Measurements from ENCODE around the gene CALCOCO2.
"Not testable (repeated sequence)": the region's sequence is repeated elsewhere in the genome, so short reads cannot be mapped to it uniquely, and the experiment has no call there.

CALCOCO2 gene

DNA sequence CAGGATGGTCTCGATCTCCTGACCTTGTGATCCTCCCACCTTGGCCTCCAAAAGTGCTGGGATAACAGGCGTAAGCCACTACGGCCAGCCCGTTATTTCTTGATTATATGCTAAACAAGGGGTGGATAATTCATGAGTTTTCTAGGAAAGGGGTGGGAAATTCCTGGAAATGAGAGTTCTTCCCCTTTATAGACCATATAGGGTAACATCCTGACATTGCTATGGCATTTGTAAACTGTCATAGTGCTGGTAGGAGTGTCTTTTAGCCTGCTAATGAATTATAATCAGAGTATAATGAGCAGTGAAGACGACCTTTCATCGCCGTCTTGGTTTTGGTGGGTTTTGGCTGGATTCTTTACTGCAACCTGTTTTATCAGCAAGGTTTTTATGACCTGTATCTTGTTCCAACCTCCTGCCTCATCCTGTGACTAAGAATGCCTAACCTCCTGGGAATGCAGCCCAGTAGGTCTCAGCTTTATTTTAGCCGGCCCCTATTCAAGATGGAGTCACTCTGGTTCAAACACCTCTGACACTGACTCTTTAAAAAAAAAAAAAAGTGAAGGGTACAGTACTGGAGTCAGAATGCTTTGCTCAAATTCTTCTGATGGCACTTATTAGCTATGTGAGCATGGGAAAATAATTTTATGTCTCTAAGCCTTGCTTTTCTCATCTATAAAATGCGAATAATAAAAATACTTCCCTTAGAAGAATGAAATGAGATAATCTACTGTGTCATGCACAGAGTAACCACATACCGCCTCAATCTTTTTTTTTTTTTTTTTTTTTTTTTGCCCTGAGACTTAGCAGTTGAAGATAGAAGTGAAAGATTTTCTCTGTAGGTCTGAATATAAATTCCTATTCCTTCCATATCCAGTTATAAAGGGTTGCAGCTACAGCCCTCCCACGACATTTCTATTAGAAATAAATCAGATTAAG is 5.1 kb upstream of the CALCOCO2 start:
- peaks cover 0 to 3% of the 10 kb centered on the region in 2 donors for H3K27me3 ChIP-seq (ENCODE audit: control insufficient read depth in 1 of 2, insufficient read depth in 2 of 2, low read length in 2 of 2)
- H3K9ac ChIP-seq (ENCODE audit: low read length in 2 of 2), result no peak overlapping the region
- no peak overlapping the region for H3K27ac ChIP-seq (ENCODE audit: low read length)
- H3K4me3 ChIP-seq (ENCODE audit: low read length in 2 of 2), result no peak overlapping the region
- no peaks in the 10 kb centered on the region for H3K36me3 ChIP-seq (ENCODE audit: control insufficient read depth in 2 of 2, insufficient read depth in 2 of 2, low read length in 2 of 2)
- peaks cover 2% of the 10 kb centered on the region for H3K4me1 ChIP-seq (ENCODE audit: control insufficient read depth, insufficient read depth, low read length)
- H3K9me3 ChIP-seq (ENCODE audit: control insufficient read depth in 2 of 2, low read length in 2 of 2), result no peaks in the 10 kb centered on the region

DNA sequence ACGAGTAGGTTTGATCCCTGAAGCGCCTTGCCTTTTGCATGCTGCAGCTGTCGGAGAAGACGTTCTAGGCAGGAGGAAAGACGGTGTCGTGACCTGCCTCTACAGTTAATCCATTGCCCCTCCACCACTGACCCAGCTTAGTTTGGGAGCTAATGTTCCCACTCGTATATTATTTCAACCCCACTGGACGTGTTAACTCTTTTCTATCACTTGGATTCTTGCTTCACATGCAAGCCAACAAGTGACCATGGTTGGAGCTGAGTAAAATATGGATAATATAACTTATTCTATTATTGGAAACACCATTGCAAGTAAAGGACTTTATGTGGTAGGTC is 681 bp downstream of the CALCOCO2 start:
- no peaks in the 10 kb centered on the region for H3K27me3 ChIP-seq (ENCODE audit: control insufficient read depth in 1 of 2, insufficient read depth in 2 of 2, low read length in 2 of 2)
- H3K9ac ChIP-seq (ENCODE audit: low read length in 2 of 2), result peak overlapping the region; percentile 87 to 96
- H3K4me1 ChIP-seq (ENCODE audit: control insufficient read depth, insufficient read depth, low read length), result peaks cover 17% of the 10 kb centered on the region
- H3K9me3 ChIP-seq (ENCODE audit: control insufficient read depth in 2 of 2, low read length in 2 of 2), result no peaks in the 10 kb centered on the region
- peak overlapping the region; percentile 91 for H3K27ac ChIP-seq (ENCODE audit: low read length)
- H3K36me3 ChIP-seq (ENCODE audit: control insufficient read depth in 2 of 2, insufficient read depth in 2 of 2, low read length in 2 of 2), result no peaks in the 10 kb centered on the region
- H3K4me3 ChIP-seq (ENCODE audit: low read length in 2 of 2), result peak overlapping the region; percentile 89 to 98

- Histone ChIP-seq H3K27me3 (ENCODE audit: control insufficient read depth in 1 of 2, insufficient read depth in 2 of 2, low read length in 2 of 2) (no peaks in the 10 kb centered on the region), H3K36me3 (ENCODE audit: control insufficient read depth in 2 of 2, insufficient read depth in 2 of 2, low read length in 2 of 2) (no peaks in the 10 kb centered on the region), H3K4me3 (ENCODE audit: low read length in 2 of 2) (no peak overlapping the region), H3K27ac (ENCODE audit: low read length) (no peak overlapping the region), H3K4me1 (ENCODE audit: control insufficient read depth, insufficient read depth, low read length) (peaks cover 19% of the 10 kb centered on the region), H3K9me3 (ENCODE audit: control insufficient read depth in 2 of 2, low read length in 2 of 2) (no peaks in the 10 kb centered on the region), H3K9ac (ENCODE audit: low read length in 2 of 2) (no peak overlapping the region)
Measured at GRCh38 chr17:48834973-48835372, 4.1 kb downstream of the CALCOCO2 start.

GRCh38 chr17:48835971-48836370 is 5.1 kb downstream of the CALCOCO2 start:
- Histone ChIP-seq H3K4me1 (ENCODE audit: control insufficient read depth, insufficient read depth, low read length) (peaks cover 22% of the 10 kb centered on the region), H3K27ac (ENCODE audit: low read length) (no peak overlapping the region), H3K4me3 (ENCODE audit: low read length in 2 of 2) (no peak overlapping the region), H3K9me3 (ENCODE audit: control insufficient read depth in 2 of 2, low read length in 2 of 2) (no peaks in the 10 kb centered on the region), H3K36me3 (ENCODE audit: control insufficient read depth in 2 of 2, insufficient read depth in 2 of 2, low read length in 2 of 2) (no peaks in the 10 kb centered on the region), H3K27me3 (ENCODE audit: control insufficient read depth in 1 of 2, insufficient read depth in 2 of 2, low read length in 2 of 2) (no peaks in the 10 kb centered on the region), H3K9ac (ENCODE audit: low read length in 2 of 2) (no peak overlapping the region)

GRCh38 chr17:48837458-48837857 is 6.6 kb downstream of the CALCOCO2 start:
- not testable (repeated sequence) for H3K27ac ChIP-seq (ENCODE audit: low read length); H3K4me3 ChIP-seq (ENCODE audit: low read length in 2 of 2); H3K9me3 ChIP-seq (ENCODE audit: control insufficient read depth in 2 of 2, low read length in 2 of 2); H3K36me3 ChIP-seq (ENCODE audit: control insufficient read depth in 2 of 2, insufficient read depth in 2 of 2, low read length in 2 of 2); H3K9ac ChIP-seq (ENCODE audit: low read length in 2 of 2); H3K27me3 ChIP-seq (ENCODE audit: control insufficient read depth in 1 of 2, insufficient read depth in 2 of 2, low read length in 2 of 2)
- H3K4me1 ChIP-seq (ENCODE audit: control insufficient read depth, insufficient read depth, low read length), result peaks cover 20% of the 10 kb centered on the region

DNA sequence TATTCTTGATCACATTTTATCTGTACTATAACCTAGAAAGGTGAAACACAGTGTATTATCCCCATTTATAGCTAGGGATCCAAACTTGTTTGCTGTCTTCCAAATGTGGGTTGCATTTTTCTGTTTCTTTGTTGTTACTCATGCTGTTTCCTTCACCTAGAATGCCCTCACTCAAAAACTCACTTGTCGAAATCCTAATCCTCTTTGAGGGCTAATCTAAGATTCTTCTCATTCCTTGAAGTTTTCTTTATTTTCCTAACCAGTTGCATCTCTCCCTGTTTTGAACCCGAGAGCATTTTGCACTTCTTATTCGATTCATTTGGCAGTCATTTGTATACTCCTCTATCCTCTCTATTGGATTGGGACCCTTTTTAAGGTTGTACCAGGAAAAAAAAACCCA is 9.6 kb downstream of the CALCOCO2 start:
- Histone ChIP-seq H3K27me3 (ENCODE audit: control insufficient read depth in 1 of 2, insufficient read depth in 2 of 2, low read length in 2 of 2) (no peaks in the 10 kb centered on the region), H3K9me3 (ENCODE audit: control insufficient read depth in 2 of 2, low read length in 2 of 2) (no peaks in the 10 kb centered on the region), H3K4me1 (ENCODE audit: control insufficient read depth, insufficient read depth, low read length) (peaks cover 14% of the 10 kb centered on the region), H3K27ac (ENCODE audit: low read length) (peak overlapping the region; percentile 76), H3K9ac (ENCODE audit: low read length in 2 of 2) (no peak overlapping the region), H3K4me3 (ENCODE audit: low read length in 2 of 2) (no peak overlapping the region), H3K36me3 (ENCODE audit: control insufficient read depth in 2 of 2, insufficient read depth in 2 of 2, low read length in 2 of 2) (no peaks in the 10 kb centered on the region)

DNA sequence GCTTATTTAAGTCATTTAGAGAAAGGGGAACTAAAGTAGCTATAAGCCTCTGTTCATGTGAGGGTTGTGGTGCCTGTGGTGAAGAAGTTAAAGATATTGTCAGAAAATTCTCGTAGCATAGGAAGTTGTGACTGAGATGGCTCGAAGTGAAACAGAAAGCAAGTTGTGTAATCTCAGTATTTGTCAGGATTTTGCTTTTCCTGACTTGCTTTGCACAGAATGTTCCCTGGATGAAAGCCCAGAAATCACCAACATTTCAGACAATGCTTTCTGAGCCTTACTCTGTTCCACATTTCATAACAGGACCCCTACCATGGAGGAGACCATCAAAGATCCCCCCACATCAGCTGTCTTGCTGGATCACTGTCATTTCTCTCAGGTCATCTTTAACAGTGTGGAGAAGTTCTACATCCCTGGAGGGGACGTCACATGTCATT is 10.6 kb downstream of the CALCOCO2 start:
- Histone ChIP-seq H3K27ac (ENCODE audit: low read length) (peak overlapping the region; percentile 76), H3K9ac (ENCODE audit: low read length in 2 of 2) (peak overlapping the region; percentile 71 to 74), H3K4me1 (ENCODE audit: control insufficient read depth, insufficient read depth, low read length) (peaks cover 14% of the 10 kb centered on the region), H3K36me3 (ENCODE audit: control insufficient read depth in 2 of 2, insufficient read depth in 2 of 2, low read length in 2 of 2) (peaks cover 3 to 4% of the 10 kb centered on the region in 2 donors), H3K9me3 (ENCODE audit: control insufficient read depth in 2 of 2, low read length in 2 of 2) (no peaks in the 10 kb centered on the region), H3K4me3 (ENCODE audit: low read length in 2 of 2) (peak overlapping the region; percentile 45 to 61), H3K27me3 (ENCODE audit: control insufficient read depth in 1 of 2, insufficient read depth in 2 of 2, low read length in 2 of 2) (no peaks in the 10 kb centered on the region)

- H3K9me3 ChIP-seq (ENCODE audit: control insufficient read depth in 2 of 2, low read length in 2 of 2), result no peaks in the 10 kb centered on the region
- no peak overlapping the region for H3K9ac ChIP-seq (ENCODE audit: low read length in 2 of 2)
- H3K27me3 ChIP-seq (ENCODE audit: control insufficient read depth in 1 of 2, insufficient read depth in 2 of 2, low read length in 2 of 2), result no peaks in the 10 kb centered on the region
- no peak overlapping the region for H3K4me3 ChIP-seq (ENCODE audit: low read length in 2 of 2)
- H3K4me1 ChIP-seq (ENCODE audit: control insufficient read depth, insufficient read depth, low read length), result peaks cover 14% of the 10 kb centered on the region
- H3K27ac ChIP-seq (ENCODE audit: low read length), result no peak overlapping the region
- H3K36me3 ChIP-seq (ENCODE audit: control insufficient read depth in 2 of 2, insufficient read depth in 2 of 2, low read length in 2 of 2), result peaks cover 7 to 9% of the 10 kb centered on the region in 2 donors
Measured at GRCh38 chr17:48842746-48843145, 11.9 kb downstream of the CALCOCO2 start.

DNA sequence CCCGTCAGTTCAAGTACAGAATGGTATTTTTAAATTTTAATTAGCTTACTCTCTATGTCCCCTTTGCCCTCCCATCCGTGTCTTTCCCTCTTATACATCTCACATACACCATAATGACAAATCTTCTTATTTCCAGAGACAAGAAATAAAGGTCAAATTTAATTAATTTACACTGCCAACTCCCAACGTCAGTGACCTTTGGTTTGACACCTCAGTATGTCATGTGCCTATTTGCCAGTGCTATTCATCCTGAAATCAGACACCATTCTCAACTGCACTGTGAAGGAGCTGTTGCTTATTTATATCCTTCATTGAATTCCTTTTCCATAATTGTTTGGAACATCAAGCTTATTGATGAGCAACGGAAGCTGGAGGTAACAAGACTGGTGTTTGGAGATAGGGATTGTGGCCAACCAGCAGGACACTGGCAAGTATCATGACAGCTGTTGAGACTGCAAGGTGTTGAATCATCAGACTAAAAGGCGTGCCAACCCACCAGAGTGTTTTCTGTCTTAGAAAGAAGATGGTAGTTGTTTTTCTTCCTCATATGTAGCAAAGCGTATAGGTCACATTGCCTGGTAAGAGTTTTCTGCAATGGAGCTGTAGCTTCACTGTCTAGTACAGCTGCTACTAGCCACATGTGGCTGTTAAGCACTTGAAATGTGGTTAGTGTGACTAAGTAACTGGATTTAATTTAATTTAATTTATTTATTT is 12.5 kb downstream of the CALCOCO2 start:
- Histone ChIP-seq H3K4me3 (ENCODE audit: low read length in 2 of 2) (no peak overlapping the region), H3K27me3 (ENCODE audit: control insufficient read depth in 1 of 2, insufficient read depth in 2 of 2, low read length in 2 of 2) (no peaks in the 10 kb centered on the region), H3K4me1 (ENCODE audit: control insufficient read depth, insufficient read depth, low read length) (peaks cover 14% of the 10 kb centered on the region), H3K27ac (ENCODE audit: low read length) (no peak overlapping the region), H3K9me3 (ENCODE audit: control insufficient read depth in 2 of 2, low read length in 2 of 2) (no peaks in the 10 kb centered on the region), H3K36me3 (ENCODE audit: control insufficient read depth in 2 of 2, insufficient read depth in 2 of 2, low read length in 2 of 2) (peaks cover 11% of the 10 kb centered on the region in 2 donors), H3K9ac (ENCODE audit: low read length in 2 of 2) (no peak overlapping the region)

GRCh38 chr17:48850792-48851323 is 20.0 kb downstream of the CALCOCO2 start:
- no peaks in the 10 kb centered on the region for H3K9me3 ChIP-seq (ENCODE audit: control insufficient read depth in 2 of 2, low read length in 2 of 2)
- no peaks in the 10 kb centered on the region for H3K4me1 ChIP-seq (ENCODE audit: control insufficient read depth, insufficient read depth, low read length)
- no peak overlapping the region for H3K4me3 ChIP-seq (ENCODE audit: low read length in 2 of 2)
- H3K27me3 ChIP-seq (ENCODE audit: control insufficient read depth in 1 of 2, insufficient read depth in 2 of 2, low read length in 2 of 2), result no peaks in the 10 kb centered on the region
- no peak overlapping the region for H3K9ac ChIP-seq (ENCODE audit: low read length in 2 of 2)
- no peak overlapping the region for H3K27ac ChIP-seq (ENCODE audit: low read length)
- peaks cover 56 to 63% of the 10 kb centered on the region in 2 donors for H3K36me3 ChIP-seq (ENCODE audit: control insufficient read depth in 2 of 2, insufficient read depth in 2 of 2, low read length in 2 of 2)

Data from stomach smooth muscle (tissue), 2 donors.